ENCODE results near the gene SNAI3.

- TF ChIP-seq POLR2AphosphoS5 (IDR thresholded peaks at IDR 0.05; ENCODE audit: control insufficient read depth, insufficient read depth, low read depth, low read length) = peak; percentile 82
- TF ChIP-seq CTCF (IDR thresholded peaks at IDR 0.05 in 2 of 3, conservative IDR thresholded peaks at IDR 0.05 in 1 of 3; ENCODE audit: insufficient read depth in 2 of 3, low read depth in 1 of 3, low read length in 3 of 3) = peak in 2 of 3 experiments; percentile 3 to 40; a peak in 1 of 6 replicates
- TF ChIP-seq MYC (IDR thresholded peaks at IDR 0.05; ENCODE audit: low read depth, low read length) = peak; percentile 99
- no peak for TF ChIP-seq MYC (CRISPR knock-in tag; IDR thresholded peaks at IDR 0.05; ENCODE audit: borderline replicate concordance, low read depth)
Measured at GRCh38 chr16:88706229-88706964, 20.1 kb upstream of the SNAI3 start, which contains the start of the genes CTU2 and RNF166.

Data from K562 (cell line).